Erythroblast (primary cell): ENCODE data around the gene FAM13A.

Source experiments
- DNase-seq, 2 experiments: peaks; one replicate each; lab custom pipeline; 2025; lab: John Stamatoyannopoulos, UW
- GATA1 ChIP-seq: IDR thresholded peaks from 2 replicates; pipeline ENCODE4 v1.6.1; 2011; ENCODE audit warnings: low read depth, mild to moderate bottlenecking, control low read depth, low read length, moderate library complexity
- POLR2A ChIP-seq: IDR thresholded peaks from 2 replicates; pipeline ENCODE4 v1.6.1; 2011; ENCODE audit warnings: mild to moderate bottlenecking, low read length

Gene FAM13A

GRCh38 chr4:88728146-88728545, 328.8 kb downstream of the FAM13A start:
- TF ChIP-seq GATA1 (no peak), POLR2A (no peak)
- DNase-seq = no peak

- no peak for TF ChIP-seq GATA1
- TF ChIP-seq POLR2A = no peak
- DNase-seq = no peak
Measured at GRCh38 chr4:88725986-88726385, 331.0 kb downstream of the FAM13A start.

DNA sequence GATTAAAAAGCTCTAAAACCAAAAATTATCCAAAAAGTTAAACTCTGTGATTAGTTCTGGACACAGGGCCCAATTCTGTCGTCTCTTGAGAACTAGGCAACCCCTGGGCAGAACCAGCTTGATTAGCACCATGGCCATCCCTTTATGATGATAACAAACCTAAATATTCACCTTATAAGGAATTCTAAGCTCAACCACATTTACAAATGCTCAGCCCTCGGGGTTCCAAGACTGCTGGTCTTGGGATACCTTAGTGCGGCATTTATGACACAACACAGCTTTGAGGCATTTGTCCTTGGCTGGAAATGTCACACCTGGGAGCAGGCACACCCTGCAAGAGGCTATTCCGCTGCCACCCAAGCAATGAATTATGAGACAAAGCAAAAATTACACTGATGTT, 331.8 kb downstream of the FAM13A start:
- DNase-seq = no peak
- no peak for TF ChIP-seq POLR2A
- TF ChIP-seq GATA1 = no peak

DNA sequence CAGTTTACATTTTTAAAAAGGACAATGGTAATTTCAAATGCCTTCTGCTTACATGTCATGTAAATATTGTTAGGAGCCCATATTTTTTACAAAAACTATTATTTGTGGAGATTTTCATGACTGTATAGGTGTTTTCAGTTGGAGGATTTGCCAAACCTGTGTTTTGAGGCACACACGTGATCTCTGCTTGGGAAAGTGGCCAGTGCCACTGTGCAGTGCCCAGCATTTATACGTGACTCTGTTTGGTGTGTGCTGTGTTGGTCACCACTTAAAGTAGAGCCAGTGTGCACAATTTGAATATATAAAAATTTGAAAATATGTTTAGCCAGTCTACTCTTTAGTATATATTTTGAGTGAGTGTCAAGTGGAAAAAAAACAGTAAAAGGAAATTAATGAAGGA, 332.6 kb downstream of the FAM13A start:
- DNase-seq = no peak
- TF ChIP-seq GATA1 (no peak), POLR2A (no peak)

DNA sequence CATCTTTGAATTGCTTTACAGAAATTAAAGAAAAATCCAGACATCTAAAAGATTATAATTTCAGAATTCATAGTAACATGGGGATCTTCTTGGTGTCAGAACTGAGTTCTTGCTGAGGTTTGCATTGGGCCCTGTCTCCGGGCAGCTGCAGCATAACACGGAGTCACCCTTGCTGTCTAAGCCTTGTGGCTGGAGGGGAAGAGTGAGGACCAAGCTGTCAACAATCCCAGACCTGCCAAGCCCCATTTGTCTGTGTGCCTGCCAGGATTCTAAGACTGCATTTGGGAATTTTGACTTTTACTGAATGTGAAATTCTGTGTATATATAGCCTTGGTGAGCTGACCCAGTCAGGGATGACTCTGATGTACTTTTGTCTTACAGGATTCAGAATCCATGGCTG, 334.2 kb downstream of the FAM13A start:
- no peak for DNase-seq
- no peak for TF ChIP-seq GATA1
- TF ChIP-seq POLR2A = no peak

- TF ChIP-seq POLR2A = no peak
- no peak for TF ChIP-seq GATA1
- DNase-seq = no peak
Measured at GRCh38 chr4:88722276-88722780, 334.7 kb downstream of the FAM13A start.

DNA sequence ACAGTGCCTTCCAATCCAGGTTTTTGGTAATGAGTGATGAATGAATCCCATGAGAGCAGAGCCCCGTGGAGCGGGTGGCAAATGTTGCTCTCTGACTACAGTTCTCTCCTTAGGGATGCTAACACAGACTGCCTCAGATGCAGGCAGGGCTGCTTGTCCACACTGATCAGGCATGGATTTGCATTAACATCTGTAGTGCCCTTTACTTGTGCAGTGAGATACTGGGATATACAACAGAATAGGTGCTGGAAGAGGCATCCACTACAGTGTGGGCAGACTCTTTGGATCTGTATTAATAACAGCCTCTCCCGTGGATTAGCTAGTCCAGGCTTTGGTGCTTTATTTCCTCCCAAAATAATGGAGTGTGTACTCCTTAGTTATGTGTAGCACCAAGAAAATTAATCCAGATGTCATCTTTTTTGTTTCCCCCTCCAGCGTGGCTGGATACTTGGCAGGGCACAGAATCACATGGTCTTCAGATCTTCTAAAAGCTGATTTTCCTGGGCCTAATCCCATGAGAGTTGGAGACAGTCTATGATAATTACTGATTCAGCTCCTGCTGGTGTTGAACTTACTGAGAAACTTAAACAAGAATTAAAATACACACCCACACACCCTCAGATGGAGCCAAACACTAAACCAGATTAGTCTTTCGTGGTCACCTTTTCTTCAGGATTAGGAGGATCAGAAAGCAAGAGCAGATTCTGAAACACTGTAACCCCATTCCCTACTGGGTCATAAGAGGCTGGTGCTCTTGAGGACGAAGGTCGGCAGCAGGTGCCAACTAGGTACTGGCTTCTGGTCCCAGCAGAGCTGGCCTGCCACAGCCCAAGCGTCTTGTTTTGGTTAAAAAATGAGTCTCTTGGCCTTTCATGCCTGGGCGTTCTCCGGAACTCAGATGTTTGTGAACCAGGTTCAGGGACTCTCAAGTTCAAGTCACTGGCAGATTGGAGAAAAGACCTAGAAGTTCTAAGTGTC, 336.2 kb downstream of the FAM13A start:
- TF ChIP-seq GATA1 (no peak), POLR2A (no peak)
- DNase-seq = no peak

- no peak for TF ChIP-seq POLR2A
- no peak for TF ChIP-seq GATA1
Measured at GRCh38 chr4:88719381-88719780, 337.6 kb downstream of the FAM13A start.

GRCh38 chr4:88718098-88718497, 338.9 kb downstream of the FAM13A start:
- TF ChIP-seq POLR2A = no peak
- no peak for TF ChIP-seq GATA1
- DNase-seq = no peak

More at GRCh38 chr4:88719381-88719780, 337.6 kb downstream of the FAM13A start:
- no peak for DNase-seq

- TF ChIP-seq GATA1 (no peak), POLR2A (no peak)
- DNase-seq = no peak
Measured at GRCh38 chr4:88713782-88714181, 343.2 kb downstream of the FAM13A start.

DNA sequence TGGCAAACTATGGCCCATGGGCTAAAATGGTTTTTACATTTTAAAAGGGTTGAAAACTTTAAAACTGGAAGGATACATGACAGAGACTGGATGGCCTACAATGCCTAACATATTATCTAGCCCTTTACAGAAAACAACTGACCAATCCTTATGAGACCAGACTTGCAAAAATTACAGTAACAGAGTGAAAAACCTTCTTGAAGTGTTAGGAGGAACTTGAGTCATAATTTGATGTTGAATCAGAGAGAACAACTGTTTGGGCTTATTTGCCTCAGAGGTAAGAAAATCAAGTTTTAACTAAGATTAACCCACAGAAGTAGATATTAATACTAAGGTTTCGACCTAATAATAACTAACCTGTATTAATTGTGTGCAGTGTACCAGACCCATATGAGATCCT, 347.0 kb downstream of the FAM13A start:
- no peak for DNase-seq
- no peak for TF ChIP-seq POLR2A
- no peak for TF ChIP-seq GATA1

DNA sequence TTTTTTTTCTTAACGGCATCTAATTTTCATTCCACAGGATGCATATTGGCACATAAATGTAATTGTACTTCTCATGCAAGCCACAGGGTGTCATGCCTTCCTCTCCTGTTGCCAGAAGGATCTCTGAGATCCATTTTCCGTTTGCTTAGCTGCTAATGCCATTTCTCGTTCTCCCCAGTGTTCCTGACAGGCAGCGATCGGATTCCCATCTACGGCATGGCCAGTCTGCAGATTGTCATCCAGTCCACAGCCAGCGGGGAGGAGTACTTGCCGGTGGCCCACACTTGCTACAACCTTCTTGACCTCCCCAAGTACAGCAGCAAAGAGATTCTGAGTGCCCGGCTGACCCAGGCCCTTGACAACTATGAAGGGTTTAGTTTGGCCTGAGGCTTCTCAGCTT, 350.4 kb downstream of the FAM13A start:
- no peak for TF ChIP-seq POLR2A
- no peak for TF ChIP-seq GATA1
- no peak for DNase-seq

- TF ChIP-seq GATA1 (no peak), POLR2A (no peak)
- DNase-seq = no peak
Measured at GRCh38 chr4:88705805-88706492, 351.0 kb downstream of the FAM13A start.

- DNase-seq = no peak
- TF ChIP-seq GATA1 = no peak
- TF ChIP-seq POLR2A = no peak
Measured at GRCh38 chr4:88705223-88705622, 351.8 kb downstream of the FAM13A start.
